WERI-Rb-1 (cell line): ENCODE data around the gene KRT1.

Experiments used
- DNase-seq: peaks from one replicate; pipeline ENCODE4 v3.0.0-alpha.2; 2020
- H3K27ac ChIP-seq: fragments of 250-450 bp; sonication (Bioruptor Pico); 2 replicates; pipeline ENCODE4 v1.5.1; 2020; ENCODE audit warnings: mild to moderate bottlenecking, moderate library complexity
- H3K27me3 ChIP-seq: fragments of 250-450 bp; sonication (Bioruptor Pico); 2 replicates; pipeline ENCODE4 v1.5.1; 2021; ENCODE audit warnings: mild to moderate bottlenecking, low read depth, moderate library complexity; ENCODE audit not compliant: insufficient read depth, severe bottlenecking
- H3K36me3 ChIP-seq: fragments of 250-450 bp; sonication (Bioruptor Pico); 2 replicates; pipeline ENCODE4 v1.5.1; 2020; ENCODE audit warnings: mild to moderate bottlenecking, moderate library complexity
- H3K4me3 ChIP-seq: 2 replicates; pipeline ENCODE4 v1.5.1; 2011; ENCODE audit warnings: low read depth, mild to moderate bottlenecking, control low read depth, low read length
- H3K9me3 ChIP-seq: fragments of 250-450 bp; sonication (Bioruptor Pico); 2 replicates; pipeline ENCODE4 v1.5.1; 2021; ENCODE audit warnings: mild to moderate bottlenecking, moderate library complexity; ENCODE audit not compliant: severe bottlenecking
- CTCF ChIP-seq: IDR thresholded peaks from 2 replicates; pipeline ENCODE4 v1.5.1; 2011; ENCODE audit warnings: low read depth, mild to moderate bottlenecking, control low read depth, inconsistent platforms, low read length

Gene KRT1

DNA sequence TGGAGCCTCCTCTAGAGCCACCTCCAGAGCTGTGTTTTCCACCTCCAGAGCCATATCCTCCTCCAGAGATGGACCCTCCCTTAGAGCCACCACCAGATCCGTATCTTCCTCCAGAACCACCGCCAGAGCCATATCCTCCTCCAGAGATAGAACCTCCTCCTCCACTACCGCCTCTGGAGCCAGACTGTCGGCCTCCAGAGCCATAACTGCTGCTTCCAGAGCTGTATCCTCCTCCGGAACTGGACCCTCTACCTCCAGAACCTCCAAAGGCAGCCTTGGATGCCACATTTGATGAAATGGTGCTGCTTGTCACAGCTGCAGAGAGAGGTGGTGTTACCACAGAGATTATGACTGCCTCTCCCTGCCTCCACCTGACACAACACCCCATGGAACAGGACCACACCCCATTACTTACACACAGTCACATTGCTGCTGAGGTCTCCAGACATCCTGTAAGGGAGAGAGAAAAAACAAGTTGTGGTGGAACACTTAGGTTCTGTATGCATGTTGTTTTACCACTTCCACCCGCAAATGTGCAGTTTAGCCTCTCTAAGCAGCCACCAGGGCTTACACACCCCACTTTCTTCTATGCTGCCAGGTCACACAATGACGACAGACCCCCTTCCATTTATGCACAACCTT is 35.0 kb downstream of the KRT1 start:
- no peaks in the 10 kb centered on the region for H3K36me3 ChIP-seq
- H3K4me3 ChIP-seq: no peak overlapping the region
- DNase-seq: no peak
- no peak for TF ChIP-seq CTCF
- no peaks in the 10 kb centered on the region for H3K9me3 ChIP-seq
- no peak overlapping the region for H3K27ac ChIP-seq
- peaks cover 95% of the 10 kb centered on the region for H3K27me3 ChIP-seq

DNA sequence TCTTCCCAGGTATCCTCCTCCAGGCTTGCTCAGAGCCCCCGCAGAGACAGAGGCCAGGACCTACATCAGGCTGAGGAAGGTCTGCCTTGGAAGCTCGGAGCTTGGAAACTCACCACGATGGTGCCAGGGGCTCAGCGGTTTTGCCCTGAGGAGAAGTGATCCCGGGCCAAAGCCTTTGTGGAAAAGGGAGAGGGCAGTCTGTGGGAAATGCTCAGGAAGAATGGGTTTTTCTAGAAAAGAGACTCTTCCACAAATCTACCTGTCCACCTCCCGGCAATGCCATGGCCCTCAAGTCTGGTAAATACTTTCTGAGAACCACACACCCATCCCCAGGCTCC is 36.2 kb downstream of the KRT1 start:
- H3K27ac ChIP-seq: no peak overlapping the region
- H3K36me3 ChIP-seq: no peaks in the 10 kb centered on the region
- peaks cover 95% of the 10 kb centered on the region for H3K27me3 ChIP-seq
- no peak for TF ChIP-seq CTCF
- H3K9me3 ChIP-seq: no peaks in the 10 kb centered on the region
- no peak for DNase-seq
- H3K4me3 ChIP-seq: no peak overlapping the region

DNA sequence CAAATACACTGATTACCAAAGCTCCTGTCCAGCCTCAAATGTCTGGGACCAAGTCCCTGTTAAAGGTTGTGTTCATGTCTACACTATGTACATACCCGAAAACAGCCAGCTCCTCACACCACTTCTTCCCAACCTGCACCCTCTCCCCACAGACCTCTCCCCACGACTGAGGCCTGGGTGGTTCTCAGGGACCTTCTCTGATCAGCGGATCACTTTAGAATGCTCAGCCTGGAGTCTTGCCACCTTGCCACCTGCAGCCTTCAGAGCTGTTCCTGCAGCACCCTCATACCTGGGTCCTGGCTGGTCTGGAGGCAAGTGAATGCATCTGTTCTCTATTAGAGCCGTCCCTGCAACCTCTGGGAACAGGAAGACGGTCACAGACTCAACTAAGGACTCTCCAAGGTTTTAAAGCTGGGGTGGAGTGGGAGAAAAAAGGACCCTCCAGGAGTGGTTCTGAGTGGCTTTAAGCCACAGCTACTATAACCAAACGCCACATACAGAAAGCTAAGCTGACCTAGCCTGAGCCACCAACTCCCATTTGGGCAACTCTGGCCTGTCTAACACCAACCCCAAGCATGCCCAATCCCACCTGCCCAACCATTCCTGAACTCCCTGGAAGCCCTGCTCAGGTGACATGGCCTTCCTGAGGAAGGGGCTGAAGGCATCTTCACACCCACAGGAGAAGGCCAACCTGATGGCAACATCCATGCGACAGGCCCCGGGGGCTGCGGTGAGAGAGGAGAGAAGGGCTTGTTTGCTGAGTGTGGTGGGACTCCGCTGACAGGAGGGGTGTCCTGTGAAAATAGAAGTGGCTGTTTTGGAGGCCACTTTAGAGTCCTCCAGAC is 36.8 kb downstream of the KRT1 start:
- no peaks in the 10 kb centered on the region for H3K9me3 ChIP-seq
- no peak overlapping the region for H3K27ac ChIP-seq
- no peak overlapping the region for H3K4me3 ChIP-seq
- H3K27me3 ChIP-seq: peaks cover 97% of the 10 kb centered on the region
- TF ChIP-seq CTCF: no peak
- no peak for DNase-seq
- H3K36me3 ChIP-seq: no peaks in the 10 kb centered on the region

- no peak for TF ChIP-seq CTCF
- peaks cover 89% of the 10 kb centered on the region for H3K27me3 ChIP-seq
Measured at GRCh38 chr12:52641468-52641867, 38.7 kb downstream of the KRT1 start.

DNA sequence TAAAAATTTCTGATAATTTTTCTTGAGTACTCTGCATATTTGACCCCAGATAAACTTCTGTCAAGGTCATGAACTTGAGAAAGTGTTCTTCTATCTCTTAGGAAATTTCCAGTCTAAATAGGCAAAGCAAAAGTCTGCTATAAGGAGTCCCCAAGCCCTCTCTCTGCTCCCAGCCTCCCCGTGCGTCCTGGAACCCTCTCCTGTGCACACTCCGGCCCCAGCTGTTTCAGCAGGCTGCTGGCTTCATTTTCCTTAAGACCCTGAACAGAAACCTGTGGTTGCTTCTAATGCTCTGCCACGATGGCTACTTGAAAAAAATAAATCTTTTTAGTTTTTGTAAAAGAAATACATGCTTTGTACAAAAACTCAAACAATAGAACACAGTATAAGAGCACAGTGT is 42.9 kb downstream of the KRT1 start:
- Histone ChIP-seq H3K9me3 (no peaks in the 10 kb centered on the region), H3K27ac (no peak overlapping the region), H3K4me3 (no peak overlapping the region), H3K36me3 (no peaks in the 10 kb centered on the region), H3K27me3 (peaks cover 79% of the 10 kb centered on the region)
- no peak for DNase-seq
- TF ChIP-seq CTCF: no peak

More at GRCh38 chr12:52641468-52641867, 38.7 kb downstream of the KRT1 start:
- H3K4me3 ChIP-seq: no peak overlapping the region
- H3K27ac ChIP-seq: no peak overlapping the region
- H3K36me3 ChIP-seq: no peaks in the 10 kb centered on the region
- no peaks in the 10 kb centered on the region for H3K9me3 ChIP-seq
- no peak for DNase-seq
